Measurements from ENCODE around the gene STOML2. TPM values are rescaled to one million over a fixed set of nuclear protein-coding genes. Genes with fewer than 3 reads are reported as not detected.

The STOML2 gene
- total and polyA plus RNA-seq, 3 experiments from 2014 or later: 88.9 to 271 (median 258) TPM

DNA sequence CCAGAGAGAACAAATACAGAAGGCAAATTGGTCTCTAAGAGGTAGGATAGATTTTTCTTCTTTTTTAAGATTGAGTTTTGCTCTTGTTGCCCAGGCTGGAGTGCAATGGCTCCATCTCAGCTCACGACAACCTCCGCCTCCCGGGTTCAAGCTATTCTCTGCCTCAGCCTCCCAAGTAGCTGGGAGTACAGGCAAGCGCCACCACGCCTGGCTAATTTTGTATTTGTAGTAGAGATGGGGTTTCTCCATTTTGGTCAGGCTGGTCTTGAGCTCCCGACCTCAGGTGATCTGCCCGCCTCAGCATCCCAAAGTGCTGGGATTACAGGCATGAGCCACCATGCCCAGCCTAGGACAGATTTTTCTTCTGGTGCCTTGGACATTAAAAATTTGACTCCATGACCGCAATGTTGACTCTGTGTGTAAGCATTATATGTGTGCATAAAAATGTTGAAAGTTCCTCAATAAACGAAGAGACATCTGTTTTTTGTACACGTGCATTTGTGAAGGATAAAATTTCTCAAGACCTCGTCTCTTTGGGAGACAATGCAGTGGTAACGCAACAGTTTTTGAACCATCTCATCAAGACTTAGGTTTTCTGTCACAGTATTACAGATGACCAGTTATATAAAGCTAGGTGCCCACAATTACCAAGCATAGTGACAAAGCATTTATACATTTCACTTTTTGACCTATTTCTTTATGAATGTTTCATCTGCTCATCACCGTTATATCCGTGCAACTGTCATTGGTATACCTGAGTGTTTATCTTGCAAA, 47.9 kb downstream of the STOML2 start:
- no peak overlapping the region for H3K4me3 Mint-ChIP-seq
- H3K9me3 Mint-ChIP-seq: no peaks in the 10 kb centered on the region
- H3K36me3 ChIP-seq (ENCODE audit: insufficient read depth, low read length): peaks cover 39% of the 10 kb centered on the region
- peak overlapping the region in 1 of 8 donors; percentile 12 for H3K27ac Mint-ChIP-seq
- POLR2A ChIA-PET: interaction anchor here (0.6 kb wide), 1 partner anchor 655 kb away, joined by 4 read pairs; no protein-coding TSS in a partner anchor
- no peak overlapping the region for H3K27ac ChIP-seq (ENCODE audit: low read depth, low read length)
- DNase-seq: no peak
- no peak overlapping the region for H3K4me3 ChIP-seq (ENCODE audit: low read length)
- H3K27me3 ChIP-seq (ENCODE audit: insufficient read depth, low read length, poor library complexity, severe bottlenecking): no peaks in the 10 kb centered on the region
- CTCF ChIA-PET: no interaction called here
- H3K36me3 Mint-ChIP-seq: peaks cover 4 to 82% (median 37%) of the 10 kb centered on the region in 3 donors
- no peaks in the 10 kb centered on the region for H3K9me3 ChIP-seq (ENCODE audit: low read length)
- no peaks in the 10 kb centered on the region for H3K27me3 Mint-ChIP-seq
- peaks cover 4 to 14% (median 5%) of the 10 kb centered on the region in 3 donors for H3K4me1 Mint-ChIP-seq
- no peaks in the 10 kb centered on the region for H3K4me1 ChIP-seq (ENCODE audit: insufficient read depth, low read length)

DNA sequence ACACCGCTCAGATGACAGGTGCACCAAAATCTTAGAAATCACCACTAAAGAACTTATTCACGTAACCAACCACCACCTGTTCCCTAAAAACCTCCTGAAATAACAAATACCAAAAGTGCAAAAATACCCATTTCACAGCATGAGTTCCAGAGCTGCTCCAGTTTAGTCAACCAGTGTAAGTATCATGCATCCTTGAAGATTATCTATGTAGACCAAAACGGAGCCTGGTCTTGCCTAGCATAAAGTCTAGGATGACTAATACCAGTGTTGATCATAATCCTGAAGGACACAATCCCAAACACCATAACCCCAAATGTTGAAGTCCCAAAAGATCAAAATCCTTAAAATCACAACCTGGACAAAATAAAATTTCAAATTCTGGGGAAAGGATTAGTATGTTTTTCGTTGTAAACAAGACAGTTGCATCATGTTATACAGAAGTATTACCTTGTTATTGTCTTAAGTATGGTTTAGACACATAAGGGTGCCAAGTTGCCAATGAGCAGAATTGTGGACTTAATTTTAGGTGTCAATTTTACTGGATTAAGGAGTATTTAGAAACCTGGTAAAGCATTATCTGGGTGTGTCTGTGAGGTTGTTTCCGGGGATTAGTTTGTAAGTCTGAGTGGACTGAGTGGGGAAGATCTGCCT, 48.6 kb downstream of the STOML2 start:
- no peak overlapping the region for H3K4me3 Mint-ChIP-seq
- no peaks in the 10 kb centered on the region for H3K4me1 ChIP-seq (ENCODE audit: insufficient read depth, low read length)
- no peaks in the 10 kb centered on the region for H3K9me3 ChIP-seq (ENCODE audit: low read length)
- H3K9me3 Mint-ChIP-seq: no peaks in the 10 kb centered on the region
- ChIA-PET POLR2A (no interaction called here), CTCF (interaction anchor here (3.1 kb wide), 1 partner anchor 17 kb away, joined by 10 read pairs; no protein-coding TSS in a partner anchor)
- H3K27ac Mint-ChIP-seq: peak overlapping the region in 1 of 8 donors; percentile 12
- DNase-seq: no peak
- H3K36me3 Mint-ChIP-seq: peaks cover 2 to 80% (median 30%) of the 10 kb centered on the region in 3 donors
- H3K4me3 ChIP-seq (ENCODE audit: low read length): no peak overlapping the region
- H3K27ac ChIP-seq (ENCODE audit: low read depth, low read length): no peak overlapping the region
- peaks cover 4 to 14% (median 5%) of the 10 kb centered on the region in 3 donors for H3K4me1 Mint-ChIP-seq
- H3K36me3 ChIP-seq (ENCODE audit: insufficient read depth, low read length): peaks cover 31% of the 10 kb centered on the region
- no peaks in the 10 kb centered on the region for H3K27me3 Mint-ChIP-seq
- H3K27me3 ChIP-seq (ENCODE audit: insufficient read depth, low read length, poor library complexity, severe bottlenecking): no peaks in the 10 kb centered on the region

GRCh38 chr9:35051069-35051967, 51.6 kb downstream of the STOML2 start:
- Mint-ChIP-seq H3K36me3 (peaks cover 0 to 66% (median 16%) of the 10 kb centered on the region in 3 donors), H3K9me3 (no peaks in the 10 kb centered on the region), H3K4me3 (no peak overlapping the region), H3K4me1 (peaks cover 4 to 18% (median 5%) of the 10 kb centered on the region in 3 donors), H3K27ac (peak overlapping the region in 3 of 8 donors; percentile 47 to 84 (median 64)), H3K27me3 (no peaks in the 10 kb centered on the region)
- Histone ChIP-seq H3K4me1 (ENCODE audit: insufficient read depth, low read length) (no peaks in the 10 kb centered on the region), H3K4me3 (ENCODE audit: low read length) (no peak overlapping the region), H3K27me3 (ENCODE audit: insufficient read depth, low read length, poor library complexity, severe bottlenecking) (no peaks in the 10 kb centered on the region), H3K36me3 (ENCODE audit: insufficient read depth, low read length) (peaks cover 3% of the 10 kb centered on the region), H3K9me3 (ENCODE audit: low read length) (no peaks in the 10 kb centered on the region), H3K27ac (ENCODE audit: low read depth, low read length) (no peak overlapping the region)
- ChIA-PET POLR2A (no interaction called here), CTCF (interaction anchor here (0.6 to 3.1 kb wide), 11 partner anchors 8 to 152 kb away, joined by 3 to 14 read pairs (median 4); partner anchors contain the start of gene PIGO)
- peak in 3 of 5 donors; percentile 15 to 33 (median 27) for DNase-seq

Other genes with a start within 250 kb of the STOML2 start
- gene PHF24, start 144.8 kb downstream of the STOML2 start, total RNA-seq: under 1 TPM in 1 of 2 experiments, not detected in 1; 0.04 TPM
- not detected for gene PHF24, start 144.8 kb downstream of the STOML2 start, polyA plus RNA-seq
- 1 to 10 TPM; 3.3 to 3.7 TPM for gene DNAJB5, start 113.4 kb downstream of the STOML2 start, total RNA-seq
- 2.4 TPM for gene DNAJB5, start 113.4 kb downstream of the STOML2 start, polyA plus RNA-seq
- 100 to 1,000 TPM; 309 to 323 TPM for gene VCP, start 30.5 kb downstream of the STOML2 start, total RNA-seq
- gene VCP, start 30.5 kb downstream of the STOML2 start, polyA plus RNA-seq: 195 TPM
- gene FANCG, start 23.2 kb downstream of the STOML2 start, total RNA-seq: 10 to 100 TPM; 90.6 to 95.4 TPM
- gene FANCG, start 23.2 kb downstream of the STOML2 start, polyA plus RNA-seq: 10.0 TPM
- gene PIGO, start 6.5 kb downstream of the STOML2 start, total RNA-seq: 10 to 100 TPM; 31.7 to 32.1 TPM
- gene PIGO, start 6.5 kb downstream of the STOML2 start, polyA plus RNA-seq: 26.4 TPM
- 1 to 10 TPM; 4.4 to 6.3 TPM for gene ATOSB, start 12.7 kb upstream of the STOML2 start, total RNA-seq
- gene ATOSB, start 12.7 kb upstream of the STOML2 start, polyA plus RNA-seq: 6.4 TPM
- 1 to 10 TPM; 3.2 to 3.5 TPM for gene UNC13B, start 58.9 kb upstream of the STOML2 start, total RNA-seq
- gene UNC13B, start 58.9 kb upstream of the STOML2 start, polyA plus RNA-seq: 0.54 TPM

Data from CD8-positive, alpha-beta memory T cell (primary cell).